RWPE2 (cell line): ENCODE measurements around the gene EVA1A.

ENCODE experiments used
- ATAC-seq: fragments of 200-7000 bp; cut with Tn5 transposase; 3 replicates; pipeline ENCODE4 v1.9.1; 2021; ENCODE audit warnings: low read depth
- DNase-seq: peaks from one replicate; pipeline ENCODE4 v3.0.0-alpha.2; 2020; ENCODE audit warnings: low spot score
- H3K27ac ChIP-seq: fragments of 450-650 bp; 2 replicates; pipeline ENCODE4 v1.5.1; 2017; ENCODE audit warnings: mild to moderate bottlenecking; ENCODE audit not compliant: poor library complexity, severe bottlenecking
- H3K27me3 ChIP-seq: fragments of 250-450 bp; sonication (Bioruptor Pico); 2 replicates; pipeline ENCODE4 v1.5.1; 2021; ENCODE audit warnings: mild to moderate bottlenecking, moderate library complexity; ENCODE audit not compliant: insufficient read depth, poor library complexity, severe bottlenecking
- H3K36me3 ChIP-seq: fragments of 250-450 bp; sonication (Bioruptor Pico); 2 replicates; pipeline ENCODE4 v1.5.1; 2020; ENCODE audit warnings: low read depth, mild to moderate bottlenecking, moderate library complexity
- H3K4me1 ChIP-seq: fragments of 250-450 bp; sonication (Bioruptor Pico); 2 replicates; pipeline ENCODE4 v1.5.1; 2021; ENCODE audit warnings: mild to moderate bottlenecking, moderate library complexity; ENCODE audit not compliant: insufficient read depth, poor library complexity, severe bottlenecking
- H3K4me3 ChIP-seq: fragments of 250-450 bp; sonication (Bioruptor Pico); 2 replicates; pipeline ENCODE4 v1.5.1; 2021; ENCODE audit warnings: mild to moderate bottlenecking, moderate library complexity; ENCODE audit not compliant: severe bottlenecking
- H3K9me3 ChIP-seq: fragments of 250-450 bp; sonication (Bioruptor Pico); 2 replicates; pipeline ENCODE4 v1.5.1; 2021; ENCODE audit warnings: mild to moderate bottlenecking, moderate library complexity; ENCODE audit not compliant: severe bottlenecking
- TF ChIP-seq, protein P1 (sequence below): fragments of 450-650 bp; IDR thresholded peaks from one replicate; pipeline ENCODE4 v1.5.1; 2017; ENCODE audit warnings: mild to moderate bottlenecking, moderate library complexity; ENCODE audit not compliant: poor library complexity, severe bottlenecking

EVA1A gene

DNA sequence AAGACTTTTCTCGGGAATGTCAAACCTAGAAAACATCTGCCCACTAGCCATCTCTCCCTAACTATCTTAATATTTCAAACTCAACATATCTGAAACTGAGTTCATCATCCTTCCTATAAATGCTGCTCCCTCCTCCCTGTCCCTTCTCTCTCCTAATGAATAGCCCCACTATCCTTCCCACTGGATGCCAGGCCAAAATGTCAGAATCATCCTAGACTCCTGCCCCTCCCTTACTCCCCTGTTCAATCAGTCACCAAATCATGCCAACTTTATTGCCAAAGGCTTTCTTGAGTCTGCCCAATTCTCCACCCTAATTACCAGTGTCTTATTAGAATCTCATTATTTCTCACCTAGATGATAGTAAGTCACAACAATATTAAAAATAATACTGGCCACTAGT lies 8.5 kb downstream of the EVA1A start:
- no peaks in the 10 kb centered on the region for H3K4me1 ChIP-seq

DNA sequence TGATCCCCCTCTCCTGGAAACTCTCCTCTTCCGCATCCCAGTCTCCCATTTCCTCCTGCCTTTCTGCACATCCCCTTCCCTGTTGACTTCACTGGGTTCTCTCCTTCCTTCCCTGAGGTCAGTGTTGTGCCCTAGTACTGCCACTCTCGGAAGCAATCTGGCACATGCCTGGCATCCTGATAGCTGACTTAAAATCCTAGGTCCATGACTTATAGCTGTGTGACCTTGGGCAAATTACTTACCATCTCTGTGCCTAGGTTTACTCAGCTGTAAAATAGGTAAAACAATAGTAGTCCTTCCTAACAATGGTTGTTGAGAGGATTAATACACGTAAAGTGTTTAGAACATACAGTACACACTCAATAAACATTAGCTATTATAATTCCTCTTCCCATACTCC lies 9.3 kb downstream of the EVA1A start:
- no peaks in the 10 kb centered on the region for H3K4me1 ChIP-seq

More for the DNA sequence above, 8.5 kb downstream of the EVA1A start:
- no peaks in the 10 kb centered on the region for H3K27me3 ChIP-seq
- H3K27ac ChIP-seq, result no peak overlapping the region
- DNase-seq (no peak), ATAC-seq (no peak)
- H3K36me3 ChIP-seq, result no peaks in the 10 kb centered on the region
- no peak overlapping the region for H3K4me3 ChIP-seq
- TF ChIP-seq, protein P1, sequence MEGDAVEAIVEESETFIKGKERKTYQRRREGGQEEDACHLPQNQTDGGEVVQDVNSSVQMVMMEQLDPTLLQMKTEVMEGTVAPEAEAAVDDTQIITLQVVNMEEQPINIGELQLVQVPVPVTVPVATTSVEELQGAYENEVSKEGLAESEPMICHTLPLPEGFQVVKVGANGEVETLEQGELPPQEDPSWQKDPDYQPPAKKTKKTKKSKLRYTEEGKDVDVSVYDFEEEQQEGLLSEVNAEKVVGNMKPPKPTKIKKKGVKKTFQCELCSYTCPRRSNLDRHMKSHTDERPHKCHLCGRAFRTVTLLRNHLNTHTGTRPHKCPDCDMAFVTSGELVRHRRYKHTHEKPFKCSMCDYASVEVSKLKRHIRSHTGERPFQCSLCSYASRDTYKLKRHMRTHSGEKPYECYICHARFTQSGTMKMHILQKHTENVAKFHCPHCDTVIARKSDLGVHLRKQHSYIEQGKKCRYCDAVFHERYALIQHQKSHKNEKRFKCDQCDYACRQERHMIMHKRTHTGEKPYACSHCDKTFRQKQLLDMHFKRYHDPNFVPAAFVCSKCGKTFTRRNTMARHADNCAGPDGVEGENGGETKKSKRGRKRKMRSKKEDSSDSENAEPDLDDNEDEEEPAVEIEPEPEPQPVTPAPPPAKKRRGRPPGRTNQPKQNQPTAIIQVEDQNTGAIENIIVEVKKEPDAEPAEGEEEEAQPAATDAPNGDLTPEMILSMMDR, result no peak
- no peaks in the 10 kb centered on the region for H3K9me3 ChIP-seq

DNA sequence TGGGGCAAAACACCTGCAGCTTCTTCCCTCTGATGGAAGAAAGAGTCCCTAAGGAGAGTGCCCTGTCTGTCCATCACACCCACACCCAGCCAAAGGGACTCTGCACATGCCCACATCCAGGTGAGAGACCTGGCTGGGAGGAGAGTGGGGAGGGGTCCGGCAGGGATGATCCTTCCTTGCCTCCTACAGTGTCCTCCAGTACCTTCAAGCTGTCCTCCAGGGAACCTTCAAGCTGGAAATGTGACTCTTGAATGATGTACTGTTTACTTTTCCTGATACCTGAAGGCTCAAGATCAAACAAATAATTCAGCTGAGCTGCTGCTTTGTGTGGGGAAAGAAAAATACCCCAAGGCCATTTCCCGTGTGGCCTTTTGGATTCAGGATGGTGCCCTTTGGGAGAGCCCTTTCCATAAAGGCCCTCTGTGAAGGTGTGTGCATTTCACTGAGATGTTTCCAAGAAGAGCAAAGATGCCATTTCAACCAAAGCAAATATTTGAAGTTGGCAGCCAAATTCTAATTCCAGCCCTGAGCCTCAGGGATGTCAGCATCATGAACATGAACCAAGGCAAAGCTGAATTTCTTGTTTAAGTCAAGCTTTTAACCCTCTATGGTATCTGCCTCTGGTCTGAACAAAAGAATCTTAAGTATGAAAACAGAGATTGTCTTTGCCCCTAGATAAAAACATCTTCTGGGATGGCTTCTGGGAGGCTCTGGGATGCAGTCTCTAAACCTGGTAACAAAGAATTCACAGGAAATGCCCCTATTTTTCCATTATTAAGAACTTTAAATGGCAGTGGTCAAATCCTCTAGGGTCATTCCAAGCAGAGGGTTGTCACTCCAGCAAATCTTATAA lies 11.1 kb downstream of the EVA1A start:
- DNase-seq (no peak), ATAC-seq (no peak)
- H3K4me3 ChIP-seq, result no peak overlapping the region
- no peaks in the 10 kb centered on the region for H3K4me1 ChIP-seq
- no peaks in the 10 kb centered on the region for H3K27me3 ChIP-seq
- TF ChIP-seq, protein P1, result no peak
- H3K27ac ChIP-seq, result no peak overlapping the region
- H3K9me3 ChIP-seq, result no peaks in the 10 kb centered on the region
- no peaks in the 10 kb centered on the region for H3K36me3 ChIP-seq

More for the DNA sequence above, 9.3 kb downstream of the EVA1A start:
- Histone ChIP-seq H3K9me3 (no peaks in the 10 kb centered on the region), H3K4me3 (no peak overlapping the region), H3K27me3 (no peaks in the 10 kb centered on the region), H3K36me3 (no peaks in the 10 kb centered on the region), H3K27ac (no peak overlapping the region)
- ATAC-seq (no peak), DNase-seq (no peak)
- TF ChIP-seq, protein P1, result no peak

DNA sequence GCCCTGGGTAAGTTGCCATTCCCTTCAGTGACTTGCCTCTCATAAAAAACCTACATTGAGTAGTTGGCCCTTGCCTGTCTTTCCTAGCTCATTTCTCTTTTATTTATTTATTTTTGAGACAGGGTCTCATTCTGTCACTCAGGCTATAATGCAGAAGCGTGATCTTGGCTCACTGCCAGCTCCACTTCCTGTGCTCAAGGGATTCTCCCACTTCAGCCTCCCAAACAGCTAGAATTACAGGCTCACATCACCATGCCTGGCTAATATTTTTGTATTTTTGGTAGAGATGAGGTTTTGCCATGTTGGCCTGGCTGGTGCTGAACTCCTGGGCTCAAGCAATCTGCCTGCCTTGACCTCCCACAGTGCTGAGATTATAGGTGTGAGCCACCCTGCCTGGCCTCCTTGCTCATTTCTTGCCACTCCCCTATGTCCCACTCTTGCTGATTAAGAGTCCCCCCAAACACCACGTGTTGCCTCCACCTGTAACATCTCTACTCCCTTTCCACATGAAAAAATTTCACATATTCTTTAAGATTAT lies 12.6 kb downstream of the EVA1A start:
- no peaks in the 10 kb centered on the region for H3K36me3 ChIP-seq
- no peaks in the 10 kb centered on the region for H3K27me3 ChIP-seq
- ATAC-seq (no peak), DNase-seq (no peak)
- TF ChIP-seq, protein P1, result no peak
- no peaks in the 10 kb centered on the region for H3K4me1 ChIP-seq
- H3K9me3 ChIP-seq, result no peaks in the 10 kb centered on the region
- no peak overlapping the region for H3K27ac ChIP-seq
- H3K4me3 ChIP-seq, result no peak overlapping the region
